Ramos (cell line): ENCODE results near the gene CLTRN.

ENCODE experiments used
- in situ Hi-C: fragments of 300-500 bp; cut with MboI; formaldehyde crosslinking; loops from one replicate; pipeline ENCODE4 v1.14.3; 2022; ENCODE audit warnings: low sequenced_read_pairs; ENCODE audit not compliant: unreplicated experiment

The CLTRN gene

DNA sequence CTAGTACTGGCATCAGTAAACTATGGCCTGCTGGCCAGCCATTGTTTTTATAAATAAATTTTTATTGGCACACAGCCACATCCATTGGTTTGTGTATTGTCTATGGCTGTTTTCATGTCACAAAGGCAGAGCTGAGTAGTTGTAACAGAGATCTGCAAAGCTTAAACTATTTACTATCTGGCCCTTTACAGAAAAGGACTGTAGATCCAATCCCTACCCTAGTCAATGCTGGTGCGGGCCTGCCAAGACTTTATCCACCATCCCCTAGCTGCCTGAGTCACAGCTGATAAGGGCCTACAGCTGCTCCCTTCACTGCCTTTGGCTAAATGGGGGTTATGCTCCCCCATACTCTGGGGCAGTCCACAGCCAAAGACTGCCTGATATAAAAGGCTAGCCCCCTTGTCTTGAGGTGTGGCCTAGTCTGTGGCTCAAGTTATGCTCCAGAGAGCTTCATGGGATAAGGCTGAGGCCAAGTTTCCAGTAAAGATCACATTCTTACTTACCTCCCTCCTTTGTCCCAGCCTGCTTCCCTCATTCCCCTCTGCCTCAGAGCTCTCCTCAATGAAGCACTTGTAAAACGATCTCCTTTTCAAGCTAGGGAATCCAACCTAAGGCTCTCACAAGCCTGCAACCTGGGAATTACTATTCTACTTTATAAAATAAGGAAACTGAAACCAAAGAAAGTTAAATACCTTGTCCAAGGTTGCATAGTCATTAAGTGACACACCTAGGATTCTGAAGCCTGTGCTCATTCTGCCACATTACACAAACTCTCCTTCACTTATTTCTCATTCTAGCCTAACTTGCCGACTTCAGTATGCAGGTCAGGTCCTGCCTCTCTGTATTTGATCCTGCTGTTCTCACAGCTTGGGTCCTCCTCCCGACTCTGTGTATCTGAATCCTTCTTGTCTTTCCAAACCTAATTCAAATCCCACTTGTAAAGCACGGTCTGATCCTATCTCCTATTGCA, 84.5 kb downstream of the CLTRN start:
- in situ Hi-C loops, result no loop called here
